GM19397 (cell line): ENCODE results near the gene LSM11.

Experiments
- ATAC-seq: cut with Tn5 transposase; IDR thresholded peaks from one replicate; pipeline ENCODE4 v1.9.1; 2021; ENCODE audit warnings: mild to moderate bottlenecking, moderate library complexity; ENCODE audit not compliant: unreplicated experiment

LSM11 gene

DNA sequence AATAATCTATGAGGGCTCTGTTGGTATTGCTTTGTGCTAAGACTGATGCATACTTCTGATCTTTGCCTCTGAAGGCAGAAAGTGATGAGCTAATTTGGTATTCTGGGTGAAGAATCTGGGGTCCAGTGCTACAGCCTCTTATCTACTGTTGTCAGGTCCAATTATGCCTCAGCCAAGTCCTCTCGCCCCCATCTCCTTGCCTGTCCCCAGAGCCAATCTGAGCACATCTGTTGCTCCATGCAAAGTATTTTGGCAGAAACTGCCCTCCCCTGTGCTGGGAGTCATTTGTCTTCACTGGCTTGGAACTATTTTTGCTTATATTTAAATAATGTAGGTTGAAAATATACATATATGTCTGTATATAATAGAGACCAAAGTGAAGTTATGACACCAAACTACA lies 23.4 kb downstream of the LSM11 start:
- ATAC-seq, result no peak

DNA sequence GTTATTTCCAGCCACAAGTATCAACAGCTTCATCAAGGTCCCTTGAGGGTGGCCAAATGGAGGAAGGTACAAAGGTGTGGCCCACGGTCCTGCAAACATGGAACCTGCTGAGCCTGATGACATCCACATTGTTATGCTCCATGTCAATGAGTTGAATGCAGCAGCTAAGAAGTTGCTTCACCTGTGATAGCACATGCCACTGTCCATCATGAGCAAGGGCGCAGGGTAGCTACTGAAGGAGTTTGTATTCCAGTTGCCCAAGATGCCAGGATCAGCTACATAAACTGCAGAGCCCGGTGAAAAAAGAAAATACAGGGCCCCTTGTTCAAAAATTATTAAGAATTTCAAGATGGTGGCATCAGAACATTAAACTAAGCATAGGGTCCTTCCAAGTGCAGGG lies 24.2 kb downstream of the LSM11 start:
- ATAC-seq, result no peak

DNA sequence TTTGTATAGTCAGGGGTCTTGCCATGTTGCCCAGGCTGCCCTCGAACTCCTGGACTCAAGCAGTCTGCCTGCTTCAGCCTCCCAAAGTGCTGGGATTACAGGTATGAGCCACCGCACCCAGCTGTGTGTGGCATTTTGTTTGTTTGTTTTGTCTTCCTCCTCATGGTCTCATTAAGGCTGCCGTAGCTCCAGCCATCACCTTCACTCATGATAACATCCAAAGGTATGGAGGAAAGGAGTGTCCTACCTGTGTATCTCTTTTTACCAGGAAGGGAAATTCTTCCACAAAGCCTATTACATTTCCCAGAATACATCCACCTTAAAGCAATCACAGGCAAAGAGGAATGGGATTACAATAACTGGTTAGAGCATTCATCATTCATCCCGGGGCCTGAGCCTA lies 27.2 kb downstream of the LSM11 start:
- ATAC-seq, result no peak

DNA sequence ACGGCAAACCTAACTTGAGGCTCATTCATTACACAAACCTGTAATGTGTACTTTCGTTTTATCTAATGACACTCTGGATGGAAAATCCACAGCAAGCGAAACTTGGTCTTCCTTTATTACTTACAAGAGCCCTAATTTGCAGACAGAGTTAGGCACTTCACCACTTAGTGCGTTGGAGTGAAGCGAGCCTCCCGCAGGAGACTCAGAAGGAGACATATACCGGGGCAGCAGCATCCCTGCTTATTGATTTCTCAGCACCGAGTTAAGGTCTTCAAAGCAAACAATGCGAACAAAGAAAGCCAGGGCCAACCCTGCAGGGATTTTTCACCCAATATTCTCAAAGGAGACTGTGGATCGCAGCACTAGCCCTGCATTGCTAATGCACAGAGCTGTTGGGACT lies 28.6 kb downstream of the LSM11 start:
- no peak for ATAC-seq

DNA sequence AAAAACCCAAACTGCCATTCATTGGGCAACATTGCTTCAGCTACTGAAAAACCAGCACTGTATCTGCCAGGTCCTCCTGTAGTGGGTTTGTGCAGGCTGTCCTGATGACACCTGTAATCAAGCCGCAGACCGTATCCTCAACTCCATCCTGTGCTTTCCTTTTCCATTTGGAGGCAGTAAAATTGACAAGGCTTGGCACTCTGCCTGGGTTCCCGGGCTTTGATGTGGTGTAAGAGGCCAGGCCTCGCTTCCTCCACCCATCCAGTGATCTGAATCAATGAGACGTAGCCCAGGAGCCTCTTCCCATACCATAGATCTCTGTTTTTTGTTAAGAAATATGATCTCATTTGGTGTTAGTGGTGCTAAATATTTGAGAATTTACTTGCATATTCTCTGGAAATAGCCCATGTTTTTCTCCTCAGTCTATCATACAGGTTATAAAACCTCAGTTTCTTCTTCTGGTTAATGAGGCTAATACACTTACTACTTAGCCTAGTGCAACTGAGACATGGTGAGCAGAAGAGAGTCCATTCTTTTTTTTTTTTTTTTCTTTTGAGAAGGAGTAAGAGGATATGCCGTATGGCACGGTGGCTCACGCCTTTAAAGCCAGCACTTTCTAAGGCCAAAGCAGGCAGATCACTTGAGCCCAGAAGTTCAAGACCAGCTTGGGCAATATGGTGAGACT lies 34.8 kb downstream of the LSM11 start:
- no peak for ATAC-seq

DNA sequence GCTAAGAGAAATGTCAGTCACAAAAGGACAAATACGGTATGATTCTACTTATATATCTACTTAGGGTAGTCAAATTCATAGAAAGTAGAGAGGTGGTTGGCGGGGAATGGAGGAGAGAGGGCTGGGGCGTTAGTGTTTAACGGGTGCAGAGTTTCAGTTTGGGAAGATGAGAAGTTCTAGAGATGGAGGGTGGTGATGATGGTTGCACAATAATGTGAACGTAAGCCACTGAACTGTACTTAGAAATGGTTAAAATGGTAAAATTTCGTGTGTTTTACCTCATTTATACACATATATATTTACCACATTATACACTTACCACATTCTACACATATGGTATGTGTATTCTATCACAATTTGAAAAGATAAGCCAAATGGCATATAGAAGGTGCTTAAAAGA lies 35.7 kb downstream of the LSM11 start:
- no peak for ATAC-seq

DNA sequence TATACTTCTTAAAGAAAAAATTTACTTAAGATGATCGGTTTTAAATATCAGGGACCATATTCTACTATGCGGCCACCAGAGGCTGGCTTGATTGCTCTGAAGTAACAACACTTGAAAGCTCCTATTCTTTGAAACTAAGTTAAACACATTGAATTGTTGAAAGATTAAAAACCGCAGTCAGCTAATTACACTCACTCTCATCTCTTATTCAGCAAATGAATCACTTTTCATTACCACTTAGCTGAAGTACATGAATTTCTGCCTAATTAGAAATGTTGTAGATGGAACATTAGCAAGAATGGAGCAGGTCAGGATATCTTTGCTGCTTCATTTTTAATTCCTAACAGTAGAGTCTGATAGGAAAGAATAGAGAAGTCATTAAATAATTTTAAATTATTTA lies 42.3 kb downstream of the LSM11 start:
- no peak for ATAC-seq

DNA sequence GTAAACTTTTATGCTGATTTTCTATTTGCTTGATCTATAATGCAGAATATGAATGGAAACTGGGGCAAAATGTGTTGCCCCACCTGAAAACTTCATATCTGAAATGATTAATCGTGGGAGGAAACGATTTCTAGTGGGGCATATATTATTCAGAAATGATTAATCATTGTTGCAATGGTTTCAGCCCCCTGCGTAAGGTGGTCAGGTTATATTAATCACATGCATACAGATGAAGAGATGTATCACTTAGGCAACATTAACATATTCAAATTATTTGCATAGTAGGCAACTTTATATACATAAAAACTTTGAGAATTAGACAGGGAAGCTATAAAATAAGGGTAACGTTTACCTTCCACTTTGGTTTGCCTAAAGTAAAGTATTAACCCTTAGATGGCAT lies 49.8 kb downstream of the LSM11 start:
- ATAC-seq, result no peak

DNA sequence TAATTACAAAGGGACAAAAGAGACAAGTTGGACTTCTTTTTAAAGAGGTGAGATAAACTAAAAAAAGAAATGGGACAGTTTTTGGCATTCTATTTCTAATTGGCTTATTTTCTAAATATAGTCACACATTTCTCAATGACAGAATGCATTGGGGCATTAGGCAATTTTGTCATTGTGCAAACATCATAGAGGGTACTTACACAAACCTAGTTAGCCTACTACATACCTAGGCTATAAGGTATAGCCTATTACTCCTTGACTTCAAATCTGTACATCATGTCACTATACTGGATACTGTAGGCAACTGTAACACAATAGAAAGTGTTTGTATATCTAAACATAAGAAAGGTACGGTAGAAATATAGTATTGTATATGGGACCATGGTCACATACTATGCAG lies 56.1 kb downstream of the LSM11 start:
- no peak for ATAC-seq

DNA sequence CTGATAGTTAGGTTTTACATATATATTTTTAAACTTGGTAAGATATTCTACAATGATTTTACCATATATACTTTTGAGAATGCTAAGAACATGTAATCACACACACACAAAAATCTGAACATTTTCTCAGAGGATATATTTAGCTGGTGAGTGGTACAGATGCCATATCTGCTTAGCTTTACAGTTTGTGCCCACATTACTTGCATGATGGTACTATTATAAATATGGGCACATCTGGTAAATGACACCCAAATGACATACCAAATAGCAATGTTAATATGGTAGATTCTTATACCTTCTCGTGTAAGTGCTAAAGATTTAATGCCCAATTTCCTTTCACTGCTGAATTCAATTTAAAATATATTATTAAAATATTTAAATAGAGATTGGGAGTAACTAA lies 56.6 kb downstream of the LSM11 start:
- no peak for ATAC-seq

DNA sequence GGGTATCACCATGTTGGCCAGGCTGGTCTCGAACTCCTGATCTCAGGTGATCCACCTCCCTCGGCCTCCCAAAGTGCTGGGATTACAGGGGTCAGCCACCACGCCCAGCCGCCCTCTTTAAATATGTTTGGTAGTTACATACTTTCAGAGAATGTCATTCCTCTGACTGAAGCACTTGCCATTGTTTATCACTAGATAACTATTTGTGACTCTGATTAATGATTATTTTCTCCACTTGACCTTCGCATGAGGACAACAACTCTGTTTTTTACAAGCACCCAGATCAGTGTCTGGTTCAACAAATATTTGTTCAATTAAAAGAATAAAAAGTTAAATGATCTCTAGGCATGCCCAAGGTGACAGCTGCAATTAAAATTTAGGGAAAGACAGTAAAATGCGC lies 59.2 kb downstream of the LSM11 start:
- ATAC-seq, result no peak

DNA sequence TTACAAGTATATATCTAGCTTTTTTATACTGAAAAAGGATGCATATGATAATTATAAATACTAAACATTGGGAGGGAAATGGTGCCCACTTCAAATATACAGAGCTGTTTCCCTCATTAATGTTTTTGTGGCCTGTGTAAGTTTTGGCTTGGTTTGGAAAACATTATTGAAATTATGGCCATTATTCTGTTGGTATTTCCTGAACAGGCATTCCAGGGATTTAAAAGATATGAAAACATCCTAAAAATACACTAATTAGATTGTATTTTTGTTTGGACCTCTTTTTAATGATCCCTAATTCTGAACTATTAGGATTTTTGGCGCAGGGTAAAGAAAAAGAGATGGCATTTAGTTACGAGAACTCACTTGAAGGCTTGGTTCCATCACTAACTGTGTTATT lies 64.5 kb downstream of the LSM11 start:
- ATAC-seq, result no peak
